ENCODE data around the gene THOC6. TPM values are rescaled to one million over a fixed set of nuclear protein-coding genes. Genes with fewer than 3 reads are reported as not detected.

The THOC6 gene
- total and polyA plus RNA-seq, 9 of the 15 experiments (the other 6 are each of a cell fraction or from before 2014, with no cell fraction given), result 2.5 to 65.4 (median 42.3) TPM

- TF ChIP-seq TAF1 (IDR thresholded peaks at IDR 0.05; ENCODE audit: control insufficient read depth, extremely low read depth, insufficient read depth, low read length, severe bottlenecking) (no peak), FOXJ2 (tag; IDR thresholded peaks at IDR 0.05) (no peak), HDGF (IDR thresholded peaks at IDR 0.05) (no peak), ZBTB33 (CRISPR knock-in tag; IDR thresholded peaks at IDR 0.05) (no peak), ZNF324 (CRISPR knock-in tag; IDR thresholded peaks at IDR 0.05) (no peak), TEAD2 (tag; IDR thresholded peaks at IDR 0.05) (no peak), NFATC3 (IDR thresholded peaks at IDR 0.05) (no peak), ZNF644 (tag; IDR thresholded peaks at IDR 0.05; ENCODE audit: low read depth) (no peak), CREB5 (CRISPR knock-in tag; IDR thresholded peaks at IDR 0.05) (no peak), MIER1 (IDR thresholded peaks at IDR 0.05; ENCODE audit: low read depth) (no peak), ETS2 (tag; IDR thresholded peaks at IDR 0.05; ENCODE audit: borderline replicate concordance, poor library complexity, severe bottlenecking) (no peak), C11orf30 (IDR thresholded peaks at IDR 0.05; ENCODE audit: low read depth) (no peak)
- TF ChIP-seq, protein P1, sequence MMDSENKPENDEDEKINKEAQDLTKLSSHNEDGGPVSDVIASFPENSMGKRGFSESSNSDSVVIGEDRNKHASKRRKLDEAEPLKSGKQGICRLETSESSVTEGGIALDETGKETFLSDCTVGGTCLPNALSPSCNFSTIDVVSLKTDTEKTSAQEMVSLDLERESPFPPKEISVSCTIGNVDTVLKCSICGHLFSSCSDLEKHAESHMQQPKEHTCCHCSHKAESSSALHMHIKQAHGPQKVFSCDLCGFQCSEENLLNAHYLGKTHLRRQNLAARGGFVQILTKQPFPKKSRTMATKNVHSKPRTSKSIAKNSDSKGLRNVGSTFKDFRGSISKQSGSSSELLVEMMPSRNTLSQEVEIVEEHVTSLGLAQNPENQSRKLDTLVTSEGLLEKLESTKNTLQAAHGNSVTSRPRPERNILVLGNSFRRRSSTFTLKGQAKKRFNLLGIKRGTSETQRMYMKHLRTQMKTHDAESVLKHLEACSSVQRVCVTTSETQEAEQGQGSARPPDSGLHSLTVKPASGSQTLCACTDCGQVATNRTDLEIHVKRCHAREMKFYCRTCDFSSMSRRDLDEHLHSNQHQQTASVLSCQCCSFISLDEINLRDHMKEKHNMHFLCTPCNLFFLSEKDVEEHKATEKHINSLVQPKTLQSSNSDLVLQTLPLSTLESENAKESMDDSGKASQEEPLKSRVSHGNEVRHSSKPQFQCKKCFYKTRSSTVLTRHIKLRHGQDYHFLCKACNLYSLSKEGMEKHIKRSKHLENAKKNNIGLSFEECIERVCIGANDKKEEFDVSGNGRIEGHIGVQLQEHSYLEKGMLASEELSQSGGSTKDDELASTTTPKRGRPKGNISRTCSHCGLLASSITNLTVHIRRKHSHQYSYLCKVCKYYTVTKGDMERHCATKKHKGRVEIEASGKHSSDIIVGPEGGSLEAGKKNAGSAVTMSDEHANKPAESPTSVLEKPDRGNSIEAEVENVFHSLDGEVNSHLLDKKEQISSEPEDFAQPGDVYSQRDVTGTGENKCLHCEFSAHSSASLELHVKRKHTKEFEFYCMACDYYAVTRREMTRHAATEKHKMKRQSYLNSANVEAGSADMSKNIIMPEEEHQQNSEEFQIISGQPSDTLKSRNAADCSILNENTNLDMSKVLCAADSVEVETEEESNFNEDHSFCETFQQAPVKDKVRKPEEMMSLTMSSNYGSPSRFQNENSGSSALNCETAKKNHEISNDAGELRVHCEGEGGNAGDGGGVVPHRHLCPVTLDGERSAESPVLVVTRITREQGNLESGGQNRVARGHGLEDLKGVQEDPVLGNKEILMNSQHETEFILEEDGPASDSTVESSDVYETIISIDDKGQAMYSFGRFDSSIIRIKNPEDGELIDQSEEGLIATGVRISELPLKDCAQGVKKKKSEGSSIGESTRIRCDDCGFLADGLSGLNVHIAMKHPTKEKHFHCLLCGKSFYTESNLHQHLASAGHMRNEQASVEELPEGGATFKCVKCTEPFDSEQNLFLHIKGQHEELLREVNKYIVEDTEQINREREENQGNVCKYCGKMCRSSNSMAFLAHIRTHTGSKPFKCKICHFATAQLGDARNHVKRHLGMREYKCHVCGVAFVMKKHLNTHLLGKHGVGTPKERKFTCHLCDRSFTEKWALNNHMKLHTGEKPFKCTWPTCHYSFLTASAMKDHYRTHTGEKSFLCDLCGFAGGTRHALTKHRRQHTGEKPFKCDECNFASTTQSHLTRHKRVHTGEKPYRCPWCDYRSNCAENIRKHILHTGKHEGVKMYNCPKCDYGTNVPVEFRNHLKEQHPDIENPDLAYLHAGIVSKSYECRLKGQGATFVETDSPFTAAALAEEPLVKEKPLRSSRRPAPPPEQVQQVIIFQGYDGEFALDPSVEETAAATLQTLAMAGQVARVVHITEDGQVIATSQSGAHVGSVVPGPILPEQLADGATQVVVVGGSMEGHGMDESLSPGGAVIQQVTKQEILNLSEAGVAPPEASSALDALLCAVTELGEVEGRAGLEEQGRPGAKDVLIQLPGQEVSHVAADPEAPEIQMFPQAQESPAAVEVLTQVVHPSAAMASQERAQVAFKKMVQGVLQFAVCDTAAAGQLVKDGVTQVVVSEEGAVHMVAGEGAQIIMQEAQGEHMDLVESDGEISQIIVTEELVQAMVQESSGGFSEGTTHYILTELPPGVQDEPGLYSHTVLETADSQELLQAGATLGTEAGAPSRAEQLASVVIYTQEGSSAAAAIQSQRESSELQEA (IDR thresholded peaks at IDR 0.05; ENCODE audit: low read depth), result no peak
Observed at GRCh38 chr16:3020604-3021448, 3.0 kb upstream of the THOC6 start (continued).

All from K562 (cell line).